Measurements from ENCODE around the gene MYH16. TPM values are rescaled to one million over a fixed set of nuclear protein-coding genes. Genes with fewer than 3 reads are reported as not detected.

The MYH16 gene
- total RNA-seq, 2 donors from 2014 or later, result not detected

DNA sequence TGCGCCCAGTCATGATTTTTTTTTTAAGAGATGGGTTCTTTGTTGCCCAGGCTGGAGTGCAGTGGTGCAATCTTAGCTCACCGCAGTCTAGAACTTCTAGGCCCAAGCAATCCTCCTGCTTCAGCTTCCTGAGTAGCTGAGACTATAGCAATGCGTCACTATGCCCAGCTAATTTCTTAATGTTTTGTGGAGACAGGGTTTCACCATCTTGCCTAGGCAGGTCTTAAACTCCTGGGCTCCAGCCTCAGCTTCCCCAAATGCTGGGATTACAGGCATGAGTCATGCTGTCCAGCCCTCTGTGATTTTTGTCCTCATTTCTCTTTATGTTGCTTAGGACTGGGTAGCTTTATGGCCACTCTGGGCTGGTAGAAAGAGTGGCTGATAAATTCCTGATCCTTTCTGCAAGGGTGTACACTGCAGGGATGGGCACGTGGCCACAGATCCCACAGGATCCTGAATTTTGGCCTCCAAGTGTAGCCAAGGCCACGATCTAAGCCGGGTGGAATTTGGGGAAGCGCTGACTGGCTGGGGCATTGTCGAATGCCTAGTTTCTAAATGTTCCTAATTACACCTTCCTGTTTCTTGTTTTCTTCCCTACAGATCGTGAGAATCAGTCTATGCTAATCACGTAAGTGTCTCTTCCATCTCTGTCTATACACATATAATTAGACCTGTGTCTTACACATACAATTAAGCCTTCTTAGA, 24.1 kb upstream of the MYH16 start:
- ATAC-seq (peak; percentile 35), DNase-seq (no peak)
- H3K4me1 Mint-ChIP-seq, result no peaks in the 10 kb centered on the region
- H3K9me3 ChIP-seq (ENCODE audit: control insufficient read depth, low read length, poor library complexity, severe bottlenecking), result no peaks in the 10 kb centered on the region
- H3K36me3 Mint-ChIP-seq (ENCODE audit: low read depth), result no peaks in the 10 kb centered on the region
- peaks cover 38% of the 10 kb centered on the region for H3K27me3 Mint-ChIP-seq
- no peak overlapping the region for H3K27ac Mint-ChIP-seq
- no peak overlapping the region for H3K4me3 Mint-ChIP-seq

DNA sequence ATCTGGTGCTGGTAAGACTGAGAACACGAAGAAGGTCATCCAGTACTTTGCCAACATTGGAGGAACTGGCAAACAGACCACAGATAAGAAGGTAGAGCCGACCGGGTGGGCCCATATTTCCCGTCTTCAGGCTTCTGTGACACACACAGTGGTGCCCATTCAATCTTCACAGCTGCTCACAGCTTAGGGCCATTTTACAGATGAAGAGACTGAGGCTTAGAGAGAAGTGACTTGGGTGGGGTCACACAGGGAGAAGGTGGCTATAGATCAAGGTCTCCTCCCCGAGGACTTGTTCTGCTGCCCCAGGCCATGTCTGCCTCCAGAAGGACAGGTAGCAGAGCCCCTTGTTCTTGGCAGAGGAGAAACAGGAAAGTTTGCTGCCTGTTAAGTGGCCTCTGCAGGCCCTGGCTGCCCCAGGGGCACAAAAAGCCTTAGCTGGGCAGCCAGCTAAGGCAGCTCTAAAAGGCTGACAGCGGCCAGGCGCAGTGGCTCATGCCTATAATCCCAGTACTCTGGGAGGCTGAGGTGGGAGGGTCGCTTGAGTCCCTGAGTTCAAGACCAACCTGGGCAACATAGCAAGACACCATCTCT, 22.6 kb upstream of the MYH16 start:
- no peaks in the 10 kb centered on the region for H3K36me3 Mint-ChIP-seq (ENCODE audit: low read depth)
- no peak overlapping the region for H3K27ac Mint-ChIP-seq
- peaks cover 39% of the 10 kb centered on the region for H3K27me3 Mint-ChIP-seq
- H3K4me3 Mint-ChIP-seq, result no peak overlapping the region
- DNase-seq (no peak), ATAC-seq (no peak)
- no peaks in the 10 kb centered on the region for H3K4me1 Mint-ChIP-seq
- no peaks in the 10 kb centered on the region for H3K9me3 ChIP-seq (ENCODE audit: control insufficient read depth, low read length, poor library complexity, severe bottlenecking)

DNA sequence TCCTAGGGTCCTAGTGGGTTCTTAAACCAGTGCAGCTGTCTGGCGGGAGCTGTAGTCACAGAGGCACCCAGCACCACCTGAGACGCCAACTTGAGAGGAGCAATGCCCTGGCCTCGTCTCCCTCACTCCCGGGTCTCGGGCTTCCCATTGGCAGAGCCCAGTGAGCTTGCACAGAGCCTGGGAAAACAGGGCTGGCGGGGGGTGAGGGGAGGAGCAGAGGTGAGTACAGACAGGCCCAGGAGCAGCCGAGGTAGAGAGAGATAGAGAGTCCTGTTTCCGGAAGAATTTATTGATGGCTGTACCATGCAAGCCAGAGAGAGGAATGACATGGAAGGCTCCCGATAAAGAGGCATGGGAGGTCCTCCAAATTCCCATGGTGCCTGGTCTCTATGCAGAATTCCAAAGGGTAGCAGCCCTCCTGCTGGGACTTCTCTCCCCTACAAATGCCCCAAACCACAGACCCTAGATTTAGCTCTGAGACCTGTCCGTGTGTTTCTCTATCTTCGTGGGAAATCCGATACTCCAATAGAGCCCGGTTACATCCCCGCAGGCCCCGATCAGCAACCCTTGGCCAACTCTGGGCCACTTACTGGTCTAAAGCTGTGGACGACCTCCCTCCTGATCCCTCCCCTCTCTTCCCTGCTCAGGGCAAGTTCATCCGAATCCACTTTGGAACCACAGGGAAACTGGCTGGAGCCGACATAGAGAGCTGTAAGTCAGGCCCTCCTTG, 20.3 kb upstream of the MYH16 start:
- H3K9me3 ChIP-seq (ENCODE audit: control insufficient read depth, low read length, poor library complexity, severe bottlenecking), result no peaks in the 10 kb centered on the region
- Mint-ChIP-seq H3K4me1 (no peaks in the 10 kb centered on the region), H3K4me3 (no peak overlapping the region), H3K36me3 (ENCODE audit: low read depth) (no peaks in the 10 kb centered on the region), H3K27ac (no peak overlapping the region), H3K27me3 (peaks cover 36% of the 10 kb centered on the region)
- no peak for DNase-seq
- no peak for ATAC-seq

DNA sequence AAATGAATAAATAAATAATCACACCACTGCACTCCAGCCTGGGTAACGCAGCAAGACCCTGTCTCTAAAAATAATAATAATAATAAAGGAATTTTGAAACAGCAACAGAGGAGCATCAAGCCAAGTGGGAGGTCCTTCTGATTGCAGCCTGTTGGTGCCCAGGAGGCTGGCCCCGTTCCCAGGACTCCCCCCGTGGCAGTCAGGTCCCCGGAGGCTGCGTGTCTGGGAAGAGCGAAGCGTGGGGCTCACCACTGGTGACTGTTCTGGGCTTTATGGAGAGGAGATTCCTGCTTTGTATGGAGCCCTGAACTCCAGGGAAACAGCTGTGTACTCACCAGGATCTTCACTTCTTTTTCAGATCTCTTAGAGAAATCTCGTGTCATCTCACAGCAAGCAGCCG, 19.3 kb upstream of the MYH16 start:
- Mint-ChIP-seq H3K36me3 (ENCODE audit: low read depth) (no peaks in the 10 kb centered on the region), H3K27me3 (peaks cover 36% of the 10 kb centered on the region), H3K4me3 (no peak overlapping the region), H3K4me1 (no peaks in the 10 kb centered on the region), H3K27ac (no peak overlapping the region)
- DNase-seq (no peak), ATAC-seq (no peak)
- H3K9me3 ChIP-seq (ENCODE audit: control insufficient read depth, low read length, poor library complexity, severe bottlenecking), result no peaks in the 10 kb centered on the region

DNA sequence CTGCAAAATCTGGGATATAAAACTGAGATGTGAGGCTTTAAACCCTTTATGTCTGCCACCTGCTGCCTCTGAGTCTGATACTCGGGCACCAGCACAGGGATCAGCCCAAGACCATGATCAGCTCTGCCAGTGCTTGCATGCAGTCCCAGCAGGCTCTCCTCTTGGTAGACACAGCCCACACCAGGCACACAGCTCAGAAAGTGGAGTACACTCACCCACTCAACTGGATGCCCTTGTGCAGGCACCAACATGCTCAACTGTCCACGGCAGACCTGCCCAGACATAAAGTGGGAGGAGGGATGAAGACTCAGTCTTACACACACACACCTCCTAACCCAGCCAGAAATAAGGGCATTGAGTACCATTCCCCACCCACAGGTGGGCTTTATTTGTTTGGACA, 18.2 kb upstream of the MYH16 start:
- H3K4me1 Mint-ChIP-seq, result no peaks in the 10 kb centered on the region
- H3K4me3 Mint-ChIP-seq, result no peak overlapping the region

DNA sequence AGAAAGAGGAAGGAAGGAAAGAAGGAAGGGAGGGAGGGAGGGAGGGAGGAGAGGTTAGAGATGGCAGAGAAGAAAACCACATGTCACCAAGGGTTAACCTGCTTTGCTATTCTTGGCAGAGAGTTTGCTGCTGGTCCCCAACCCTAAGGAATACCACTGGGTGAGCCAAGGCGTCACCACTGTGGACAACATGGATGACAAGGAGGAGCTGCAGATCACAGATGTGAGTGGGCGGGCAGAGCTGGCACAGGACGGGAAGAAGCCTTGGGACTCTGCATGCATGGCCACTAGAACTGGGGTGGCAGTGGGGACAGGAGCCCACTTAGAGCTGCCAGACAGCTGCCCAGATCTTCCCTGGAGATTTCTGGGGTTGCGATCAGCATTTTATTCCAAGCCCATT, 17.2 kb upstream of the MYH16 start:
- H3K27ac Mint-ChIP-seq, result no peak overlapping the region
- no peak overlapping the region for H3K4me3 Mint-ChIP-seq
- no peaks in the 10 kb centered on the region for H3K36me3 Mint-ChIP-seq (ENCODE audit: low read depth)
- no peaks in the 10 kb centered on the region for H3K4me1 Mint-ChIP-seq
- DNase-seq (no peak), ATAC-seq (no peak)
- H3K9me3 ChIP-seq (ENCODE audit: control insufficient read depth, low read length, poor library complexity, severe bottlenecking), result no peaks in the 10 kb centered on the region
- H3K27me3 Mint-ChIP-seq, result peaks cover 23% of the 10 kb centered on the region

More for the DNA sequence above, 18.2 kb upstream of the MYH16 start:
- Mint-ChIP-seq H3K27ac (no peak overlapping the region), H3K27me3 (peaks cover 29% of the 10 kb centered on the region), H3K36me3 (ENCODE audit: low read depth) (no peaks in the 10 kb centered on the region)
- H3K9me3 ChIP-seq (ENCODE audit: control insufficient read depth, low read length, poor library complexity, severe bottlenecking), result no peaks in the 10 kb centered on the region
- ATAC-seq, result no peak
- no peak for DNase-seq

DNA sequence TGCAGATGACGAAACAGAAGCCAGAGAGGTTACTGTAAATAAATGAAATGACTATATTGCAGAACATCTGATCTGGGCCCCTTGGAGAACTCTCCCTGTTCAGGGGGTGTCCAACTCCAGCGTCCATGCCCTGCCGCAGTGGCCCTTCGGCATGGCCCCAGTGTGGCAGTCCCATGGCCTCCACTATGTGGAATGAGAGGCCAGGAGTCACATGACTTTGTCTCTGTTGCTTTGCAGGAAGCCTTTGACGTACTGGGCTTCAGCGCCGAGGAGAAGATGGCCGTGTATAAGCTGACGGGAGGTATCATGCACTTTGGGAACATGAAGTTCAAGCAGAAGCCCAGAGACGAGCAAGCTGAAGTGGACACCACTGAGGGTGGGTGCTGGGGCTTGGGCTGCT, 15.6 kb upstream of the MYH16 start:
- no peak for ATAC-seq
- Mint-ChIP-seq H3K27me3 (peaks cover 18% of the 10 kb centered on the region), H3K4me1 (no peaks in the 10 kb centered on the region), H3K27ac (no peak overlapping the region), H3K36me3 (ENCODE audit: low read depth) (no peaks in the 10 kb centered on the region), H3K4me3 (no peak overlapping the region)
- DNase-seq, result no peak
- H3K9me3 ChIP-seq (ENCODE audit: control insufficient read depth, low read length, poor library complexity, severe bottlenecking), result no peaks in the 10 kb centered on the region

DNA sequence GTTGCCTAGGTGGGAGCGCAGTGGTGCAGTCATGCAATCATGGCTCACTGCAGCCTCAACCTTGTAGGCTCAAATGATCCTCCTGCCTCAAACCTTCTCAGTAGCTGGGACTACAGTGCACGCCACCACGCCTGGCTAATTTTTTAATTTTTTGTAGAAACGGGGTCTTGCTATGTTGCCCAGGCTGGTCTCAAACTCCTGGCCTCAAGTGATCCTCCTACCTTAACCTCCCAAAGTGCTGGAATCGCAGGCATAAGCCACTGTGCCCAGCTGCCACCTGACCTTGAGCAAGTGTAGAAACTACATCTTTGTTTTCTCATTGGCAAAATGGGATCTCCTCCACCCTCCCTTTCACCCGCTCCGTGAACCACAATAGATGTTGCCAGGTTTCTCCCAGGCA, 15.0 kb upstream of the MYH16 start:
- no peak for DNase-seq
- H3K9me3 ChIP-seq (ENCODE audit: control insufficient read depth, low read length, poor library complexity, severe bottlenecking), result no peaks in the 10 kb centered on the region
- no peak for ATAC-seq
- H3K4me1 Mint-ChIP-seq, result no peaks in the 10 kb centered on the region
- no peaks in the 10 kb centered on the region for H3K36me3 Mint-ChIP-seq (ENCODE audit: low read depth)
- H3K27me3 Mint-ChIP-seq, result peaks cover 16% of the 10 kb centered on the region
- no peak overlapping the region for H3K4me3 Mint-ChIP-seq
- no peak overlapping the region for H3K27ac Mint-ChIP-seq

DNA sequence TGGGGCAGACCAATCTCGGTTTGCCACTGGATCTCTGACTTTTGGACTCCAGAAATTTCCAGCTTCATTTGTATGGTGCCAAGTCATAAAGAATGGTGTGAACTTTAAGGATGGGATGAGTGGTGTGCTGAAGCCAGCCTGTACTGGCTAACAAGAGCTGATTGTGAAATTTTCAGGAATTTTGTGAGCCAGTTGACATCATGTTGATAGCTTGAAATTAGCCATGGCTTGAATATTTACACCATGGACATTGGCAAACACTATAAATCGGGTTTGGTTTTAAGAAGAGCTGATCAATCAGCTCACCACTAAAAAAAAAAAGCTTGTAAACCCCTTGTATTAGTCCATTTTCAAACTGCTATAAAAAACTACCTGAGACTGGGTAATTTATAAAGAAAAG, 14.1 kb upstream of the MYH16 start:
- Mint-ChIP-seq H3K4me3 (no peak overlapping the region), H3K36me3 (ENCODE audit: low read depth) (no peaks in the 10 kb centered on the region), H3K27me3 (peaks cover 17% of the 10 kb centered on the region), H3K27ac (no peak overlapping the region), H3K4me1 (no peaks in the 10 kb centered on the region)
- ATAC-seq, result no peak
- no peak for DNase-seq
- no peaks in the 10 kb centered on the region for H3K9me3 ChIP-seq (ENCODE audit: control insufficient read depth, low read length, poor library complexity, severe bottlenecking)

DNA sequence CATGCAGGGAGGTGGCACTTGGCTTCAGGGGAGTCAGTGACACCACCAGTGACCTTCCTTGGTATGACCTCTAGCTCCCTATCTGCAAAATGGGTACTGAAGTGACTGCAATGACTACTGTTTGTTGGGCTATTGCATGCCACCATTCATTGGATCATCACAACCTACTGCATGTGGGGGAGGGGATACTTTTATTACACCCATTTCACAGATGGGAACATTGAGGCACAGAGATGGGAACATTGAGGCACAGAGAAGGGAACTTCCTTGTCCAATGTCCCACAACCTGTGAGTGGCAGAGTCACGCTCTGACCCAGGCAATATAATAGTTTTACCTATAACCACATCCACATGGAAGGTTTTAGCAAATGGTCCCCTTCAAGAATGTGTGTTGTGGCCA, 12.2 kb upstream of the MYH16 start:
- Mint-ChIP-seq H3K4me1 (no peaks in the 10 kb centered on the region), H3K27me3 (peaks cover 21% of the 10 kb centered on the region)
- ATAC-seq, result no peak

DNA sequence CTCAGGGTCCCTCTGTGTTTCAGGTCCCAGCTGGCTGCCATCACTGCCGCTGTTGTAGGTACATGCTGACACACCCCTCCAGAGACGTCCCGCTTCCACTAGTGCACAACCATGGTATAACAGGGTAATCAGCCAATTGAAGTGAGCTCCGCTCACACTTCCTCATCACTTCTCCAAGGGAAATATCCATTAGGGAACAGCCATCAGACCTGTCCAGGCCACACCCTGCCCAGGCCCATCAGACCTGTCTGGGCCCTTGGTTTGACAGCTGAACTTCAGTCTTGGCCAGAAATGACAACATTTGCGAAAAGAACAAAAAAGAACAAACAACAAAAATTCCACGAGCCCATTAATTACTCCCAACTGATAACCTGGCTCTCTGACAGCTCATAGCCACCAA, 11.0 kb upstream of the MYH16 start:
- no peaks in the 10 kb centered on the region for H3K9me3 ChIP-seq (ENCODE audit: control insufficient read depth, low read length, poor library complexity, severe bottlenecking)
- ATAC-seq (no peak), DNase-seq (no peak)
- no peak overlapping the region for H3K4me3 Mint-ChIP-seq
- H3K27ac Mint-ChIP-seq, result no peak overlapping the region
- no peaks in the 10 kb centered on the region for H3K4me1 Mint-ChIP-seq
- H3K27me3 Mint-ChIP-seq, result peaks cover 28% of the 10 kb centered on the region
- H3K36me3 Mint-ChIP-seq (ENCODE audit: low read depth), result no peaks in the 10 kb centered on the region

More for the DNA sequence above, 12.2 kb upstream of the MYH16 start:
- no peak overlapping the region for H3K4me3 Mint-ChIP-seq
- no peaks in the 10 kb centered on the region for H3K9me3 ChIP-seq (ENCODE audit: control insufficient read depth, low read length, poor library complexity, severe bottlenecking)
- DNase-seq, result no peak
- H3K36me3 Mint-ChIP-seq (ENCODE audit: low read depth), result no peaks in the 10 kb centered on the region
- no peak overlapping the region for H3K27ac Mint-ChIP-seq

DNA sequence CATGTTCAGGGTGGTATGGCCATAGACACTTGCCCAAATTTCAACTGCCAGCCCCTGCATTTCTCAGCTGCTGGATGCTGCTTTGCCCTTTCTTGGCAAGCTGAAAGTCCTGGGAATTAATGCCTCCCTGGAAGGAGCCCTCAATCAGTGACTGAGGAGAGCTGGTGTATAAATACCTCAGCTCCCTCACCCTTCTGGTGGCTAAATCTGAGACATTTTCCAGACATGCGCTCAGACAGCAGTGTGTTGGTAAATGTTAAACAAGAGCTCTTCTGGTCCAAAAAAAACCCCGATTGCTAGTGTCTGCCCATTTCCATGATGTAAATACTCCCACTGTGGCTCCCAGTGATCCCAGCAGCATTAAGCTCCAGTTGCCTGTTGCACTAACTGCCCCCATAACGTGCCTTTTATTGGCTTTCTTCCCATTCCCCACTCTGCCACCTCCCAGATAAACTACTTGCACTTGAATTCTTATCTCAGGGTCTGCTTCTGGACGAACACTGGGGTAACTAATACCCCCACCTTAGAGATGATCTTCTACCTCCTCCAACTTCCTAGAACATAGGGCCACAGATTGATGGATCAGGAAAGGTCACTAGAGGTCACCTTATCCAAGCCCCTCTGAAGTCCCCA, 6.7 kb upstream of the MYH16 start:
- no peaks in the 10 kb centered on the region for H3K4me1 Mint-ChIP-seq
- no peak for DNase-seq
- no peak for ATAC-seq
- H3K27me3 Mint-ChIP-seq, result peaks cover 31% of the 10 kb centered on the region
- H3K9me3 ChIP-seq (ENCODE audit: control insufficient read depth, low read length, poor library complexity, severe bottlenecking), result no peaks in the 10 kb centered on the region
- no peak overlapping the region for H3K4me3 Mint-ChIP-seq
- H3K36me3 Mint-ChIP-seq (ENCODE audit: low read depth), result no peaks in the 10 kb centered on the region
- no peak overlapping the region for H3K27ac Mint-ChIP-seq

DNA sequence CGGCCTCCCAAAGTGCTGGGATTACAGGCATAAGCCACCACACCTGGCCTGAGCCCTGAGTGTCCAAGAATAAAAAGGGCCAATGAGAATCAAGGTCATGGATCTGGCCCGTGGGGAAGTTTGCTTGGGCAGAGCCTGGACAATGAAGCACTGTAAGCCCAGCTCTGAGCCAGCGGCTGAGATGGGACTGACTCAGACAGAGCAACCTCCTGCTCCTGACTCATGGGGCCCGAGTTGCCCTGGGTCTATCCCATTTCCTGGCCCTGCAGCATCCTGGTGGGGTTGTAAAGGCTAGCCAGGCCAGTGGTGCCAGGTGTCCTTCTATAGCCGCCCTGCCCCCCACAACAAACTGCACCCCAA, 5.2 kb upstream of the MYH16 start:
- Mint-ChIP-seq H3K36me3 (ENCODE audit: low read depth) (no peaks in the 10 kb centered on the region), H3K27ac (no peak overlapping the region), H3K4me1 (no peaks in the 10 kb centered on the region), H3K27me3 (peaks cover 19% of the 10 kb centered on the region), H3K4me3 (no peak overlapping the region)
- DNase-seq (no peak), ATAC-seq (no peak)
- H3K9me3 ChIP-seq (ENCODE audit: control insufficient read depth, low read length, poor library complexity, severe bottlenecking), result no peaks in the 10 kb centered on the region
